NCI-H1436 (cell line): ENCODE data around the gene UNC13A.

Source experiments
- DNase-seq: peaks from one replicate; lab custom pipeline; 2025; lab: John Stamatoyannopoulos, UW

UNC13A gene

DNA sequence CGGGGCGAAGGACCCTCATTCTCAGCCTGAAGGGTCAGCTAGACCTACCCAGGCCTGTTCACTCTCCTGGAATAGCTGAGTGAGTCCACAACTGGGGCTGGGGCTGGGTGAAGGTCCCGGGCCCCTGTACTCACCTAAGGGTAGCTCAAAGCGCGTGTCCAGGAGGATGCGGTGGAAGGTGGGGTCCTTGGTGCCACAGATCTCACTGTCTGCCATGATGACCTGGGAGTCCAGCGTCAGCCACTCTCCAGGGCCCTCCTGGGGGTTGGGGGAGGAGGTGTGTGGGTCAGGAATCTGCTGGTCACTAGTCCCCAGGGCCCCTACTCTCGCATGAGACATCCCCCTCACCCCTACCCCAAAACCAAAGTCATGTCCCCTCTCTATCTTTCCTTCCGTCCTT is 18.7 kb downstream of the UNC13A start:
- no peak for DNase-seq

DNA sequence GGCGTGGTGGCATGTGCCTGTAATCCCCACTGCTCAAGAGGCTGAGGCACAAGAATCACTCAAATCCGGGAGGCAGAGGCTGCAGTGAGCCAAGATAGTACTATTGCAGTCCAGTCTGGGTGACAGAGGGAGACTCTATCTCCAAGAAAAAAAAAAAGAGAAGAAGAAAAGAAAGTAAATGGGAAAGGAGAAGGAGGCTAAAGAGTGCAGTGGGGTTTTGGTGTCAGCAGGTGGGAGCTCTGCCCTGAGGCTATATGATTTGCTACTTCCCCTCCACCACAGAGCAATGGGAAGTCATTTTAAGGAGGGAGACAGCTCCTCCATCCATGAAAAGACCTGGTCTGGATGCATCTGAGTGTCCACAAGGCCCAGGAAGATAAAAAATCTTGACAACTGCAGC is 23.1 kb downstream of the UNC13A start:
- DNase-seq = no peak

DNA sequence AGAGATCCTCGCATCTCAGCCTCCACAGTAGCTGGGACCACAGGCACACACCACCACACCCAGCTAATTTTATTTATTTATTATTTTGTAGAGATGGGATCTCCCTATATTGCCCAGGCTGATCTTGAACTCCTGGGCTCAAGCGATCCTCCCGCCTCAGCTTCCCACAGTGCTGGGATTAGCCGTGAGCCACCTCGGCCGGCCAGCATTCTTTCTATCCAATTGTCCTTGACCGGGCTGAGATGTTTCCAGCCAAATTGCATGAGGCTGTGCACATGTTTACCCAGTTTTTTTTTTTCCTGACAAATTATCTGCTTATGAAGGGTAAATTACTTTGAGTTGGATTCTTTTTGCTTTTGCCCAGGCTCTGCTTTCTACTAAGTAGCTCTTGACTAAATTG is 28.2 kb downstream of the UNC13A start:
- no peak for DNase-seq

DNA sequence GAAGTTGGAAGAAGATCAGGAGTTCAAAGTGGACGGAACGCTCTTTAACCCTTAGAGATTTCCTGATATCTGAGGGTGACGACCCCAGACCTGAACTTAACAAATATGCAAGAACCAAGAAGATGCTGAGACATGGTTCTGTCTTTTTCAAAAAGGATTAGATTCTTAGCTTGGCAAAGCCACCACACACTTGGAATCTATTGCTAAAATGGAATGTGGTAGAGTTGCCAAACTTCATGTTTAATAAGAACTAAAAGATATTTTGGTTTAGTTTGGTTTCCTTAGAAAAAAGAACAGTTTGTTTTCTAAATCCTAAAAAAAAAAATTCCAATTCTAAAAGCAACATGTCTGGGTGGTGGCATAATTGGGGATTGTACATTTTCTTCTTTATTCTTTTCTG is 29.5 kb downstream of the UNC13A start:
- no peak for DNase-seq

DNA sequence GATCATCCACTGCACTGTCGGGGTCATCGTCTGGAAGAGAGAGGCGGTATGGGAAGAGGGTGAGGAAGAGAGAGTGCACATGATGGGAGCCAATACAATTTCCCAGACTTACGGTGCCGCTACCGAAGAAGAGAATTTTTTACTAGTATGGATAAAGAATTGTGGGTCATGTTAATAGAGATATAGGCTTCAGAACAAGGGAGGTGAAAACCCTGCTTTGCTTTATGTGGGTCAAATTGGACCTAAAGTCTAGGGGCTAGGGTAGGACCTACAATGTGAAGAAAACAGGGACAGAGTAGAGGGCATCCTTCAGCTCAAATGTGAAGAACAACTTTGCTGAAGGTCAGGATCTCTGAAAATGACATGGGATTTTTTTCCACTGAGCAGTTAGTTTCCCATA is 29.9 kb downstream of the UNC13A start:
- no peak for DNase-seq

DNA sequence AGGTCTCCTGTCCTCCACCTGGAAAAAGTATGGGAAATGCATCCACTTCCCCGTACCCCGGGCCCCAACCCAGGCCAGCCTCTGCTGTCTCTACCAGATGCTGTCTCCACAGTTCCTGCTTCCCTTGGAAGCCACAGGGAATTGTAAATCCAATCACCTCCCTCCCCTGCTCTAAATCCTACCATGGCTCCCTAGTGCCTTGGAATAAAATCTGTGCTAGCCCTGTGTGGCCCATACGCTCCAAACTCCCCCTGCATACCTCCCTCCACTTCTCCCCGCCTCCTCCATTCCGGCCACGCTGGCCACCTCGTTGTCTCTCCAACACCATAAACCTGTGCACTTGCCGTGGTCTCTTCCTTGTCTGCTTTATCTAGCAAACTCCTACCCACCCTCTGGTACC is 31.2 kb downstream of the UNC13A start:
- DNase-seq = no peak

DNA sequence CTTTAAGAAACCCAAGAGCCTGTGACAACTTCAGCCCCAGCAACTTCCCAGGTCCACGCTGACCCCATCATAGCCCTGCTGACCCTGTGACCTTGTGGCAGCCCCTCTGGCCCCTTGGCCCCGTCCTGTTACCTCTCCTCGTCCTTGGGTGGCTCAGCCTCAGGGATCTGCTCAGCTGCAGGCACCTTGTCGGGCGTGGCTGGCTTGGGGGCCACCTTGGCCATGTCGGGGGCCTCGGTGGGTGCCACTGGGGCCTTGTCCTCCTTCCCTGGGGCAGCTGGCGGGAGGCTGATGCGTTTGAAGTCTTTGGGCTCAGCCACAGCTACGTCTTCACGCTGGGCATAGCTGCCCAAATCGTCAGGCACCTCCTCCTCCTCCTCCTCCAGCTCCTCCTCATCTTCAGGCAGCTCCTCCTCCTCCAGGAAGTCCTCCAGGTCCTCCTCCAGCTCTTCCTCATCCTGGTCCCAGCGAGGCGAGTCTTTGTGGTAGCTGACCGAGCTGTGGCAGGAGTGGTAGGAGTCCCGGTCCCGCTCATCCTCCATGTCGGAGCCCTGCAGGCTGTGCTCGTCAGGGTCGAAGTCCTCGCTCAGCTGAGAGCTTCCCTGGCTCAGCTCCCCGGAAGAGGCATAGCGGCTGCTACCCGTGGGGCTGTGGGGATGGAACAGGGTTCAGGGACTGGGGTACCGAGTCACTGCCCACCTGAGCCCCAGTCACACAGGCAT is 32.2 kb downstream of the UNC13A start:
- DNase-seq = no peak

DNA sequence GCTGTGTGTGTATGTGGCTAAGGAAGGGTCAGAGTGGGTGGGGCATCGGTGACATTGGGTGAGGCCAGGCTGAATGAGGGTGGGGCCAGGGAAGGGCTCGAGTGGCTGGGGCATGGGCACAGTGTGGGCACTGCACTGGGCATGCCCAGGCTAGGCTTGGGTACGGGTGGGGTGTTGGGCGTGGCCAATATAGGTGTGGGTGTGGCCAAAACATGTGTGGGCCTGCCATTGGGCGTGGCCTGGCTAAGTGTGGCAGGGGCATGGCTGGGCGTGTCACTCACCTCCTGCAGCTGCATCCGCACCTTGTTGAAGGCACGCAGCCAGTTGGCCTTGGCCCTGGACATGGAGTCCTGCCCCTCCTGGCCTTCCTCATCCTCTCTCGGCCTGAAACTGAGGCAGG is 33.2 kb downstream of the UNC13A start:
- no peak for DNase-seq

DNA sequence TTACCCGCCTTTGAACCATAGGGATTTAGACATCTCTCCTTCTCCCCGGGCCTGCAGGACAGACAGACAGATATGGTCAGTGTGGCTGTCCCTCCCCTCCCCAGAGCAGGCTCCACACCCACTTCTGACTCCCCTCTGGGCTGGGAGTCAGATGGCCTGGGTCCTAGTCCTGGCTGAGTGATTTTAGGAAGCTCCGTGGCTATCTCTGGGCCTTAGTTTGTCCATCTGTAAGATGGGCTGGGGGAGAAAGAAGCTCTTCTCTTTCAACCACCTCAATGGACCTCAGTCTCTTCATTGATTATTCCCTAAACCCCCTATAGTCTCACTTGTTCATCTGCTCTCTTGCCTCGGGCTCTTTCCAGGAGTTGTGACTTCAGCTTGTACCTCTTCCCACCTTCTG is 35.5 kb downstream of the UNC13A start:
- no peak for DNase-seq

DNA sequence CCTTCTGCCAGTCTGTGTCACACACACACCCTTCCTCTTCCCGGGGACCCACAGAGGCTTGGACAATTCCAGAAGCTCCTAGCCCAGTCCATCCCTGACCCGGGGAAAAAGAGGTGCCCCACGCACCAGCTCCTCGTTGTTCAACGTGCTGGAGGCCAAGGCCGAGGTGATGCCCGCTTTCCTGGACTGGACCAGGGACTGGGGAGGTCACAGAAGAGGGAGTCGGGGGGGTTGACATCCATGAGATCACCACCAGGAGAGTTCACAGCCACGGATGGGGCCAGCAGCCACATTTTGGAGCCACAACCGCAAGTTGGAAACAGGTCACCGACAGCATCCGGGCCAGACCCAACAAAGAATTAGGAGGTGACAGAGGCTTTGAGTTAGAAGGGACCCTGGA is 39.4 kb downstream of the UNC13A start:
- DNase-seq = no peak

DNA sequence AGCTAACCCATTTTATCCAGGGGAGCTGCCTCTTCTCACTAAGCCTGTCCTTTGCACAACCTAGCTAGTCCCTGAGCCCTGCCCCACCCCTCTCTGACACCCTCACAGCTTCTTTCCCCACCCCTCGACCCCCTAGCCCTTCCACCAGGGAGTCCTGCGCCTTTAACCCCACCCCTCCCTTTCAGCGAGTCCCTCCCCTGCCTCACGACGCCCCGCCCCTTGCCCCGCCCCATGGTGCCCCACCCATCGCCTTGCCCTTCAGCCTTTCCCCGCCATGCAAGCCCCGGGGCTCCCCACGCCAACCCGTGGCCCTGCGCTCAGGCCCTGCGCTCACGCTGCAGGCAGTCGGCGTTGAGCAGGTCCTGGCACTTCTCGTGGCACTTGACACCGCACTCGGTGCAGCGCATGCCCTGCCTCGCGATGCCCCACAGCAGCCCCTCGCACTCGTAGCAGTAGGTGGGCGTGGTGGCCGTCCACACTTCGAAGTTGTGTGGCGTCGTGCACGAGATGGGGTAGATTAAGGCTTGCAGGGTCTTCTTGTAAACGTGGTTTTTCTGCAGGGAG is 40.0 kb downstream of the UNC13A start:
- no peak for DNase-seq

DNA sequence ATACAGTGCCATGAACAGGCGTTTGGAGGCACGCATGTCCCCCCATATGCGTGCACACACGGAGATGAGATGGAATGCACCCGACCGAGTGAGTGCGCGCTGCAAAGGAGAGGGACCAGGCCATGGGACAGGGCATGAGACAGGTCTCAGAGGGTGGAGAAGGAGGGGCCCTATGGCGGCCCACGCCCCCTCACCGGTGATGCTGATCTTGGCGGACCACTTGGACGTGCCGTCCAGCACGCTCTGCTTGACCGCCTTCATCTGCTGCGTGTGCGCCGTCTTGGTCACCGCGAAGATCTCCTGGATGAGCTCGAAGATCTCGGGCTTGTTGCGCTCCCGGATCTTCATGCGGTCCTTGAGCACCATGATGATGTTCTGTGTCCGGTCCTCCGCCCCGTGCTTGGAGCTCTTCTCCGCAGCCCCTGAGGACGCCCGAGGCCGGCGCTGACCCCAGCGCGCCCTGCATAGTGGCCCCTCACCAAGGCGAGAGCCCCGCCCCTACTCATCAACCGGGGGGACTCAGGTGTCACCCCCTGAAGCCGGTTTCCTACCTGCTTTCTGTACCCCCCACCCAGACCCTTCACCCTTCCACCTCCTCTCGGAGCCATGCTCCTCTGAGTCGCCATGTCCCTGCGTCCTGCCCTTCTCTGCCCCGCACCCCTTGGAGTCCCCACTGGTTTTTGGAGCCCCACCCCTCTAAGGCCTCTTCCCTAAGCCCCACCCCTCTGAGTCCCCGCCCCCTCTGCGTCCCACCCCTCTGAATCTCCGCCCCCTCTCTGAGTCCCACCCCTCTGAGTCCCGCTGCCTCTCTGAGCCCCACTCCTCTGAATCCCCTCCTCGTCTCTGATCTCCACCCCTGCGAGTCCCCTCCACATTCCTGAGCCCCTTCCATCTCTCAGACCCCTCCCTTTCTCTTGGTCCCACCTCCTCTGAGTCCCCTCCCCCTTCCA is 40.8 kb downstream of the UNC13A start:
- DNase-seq = no peak

DNA sequence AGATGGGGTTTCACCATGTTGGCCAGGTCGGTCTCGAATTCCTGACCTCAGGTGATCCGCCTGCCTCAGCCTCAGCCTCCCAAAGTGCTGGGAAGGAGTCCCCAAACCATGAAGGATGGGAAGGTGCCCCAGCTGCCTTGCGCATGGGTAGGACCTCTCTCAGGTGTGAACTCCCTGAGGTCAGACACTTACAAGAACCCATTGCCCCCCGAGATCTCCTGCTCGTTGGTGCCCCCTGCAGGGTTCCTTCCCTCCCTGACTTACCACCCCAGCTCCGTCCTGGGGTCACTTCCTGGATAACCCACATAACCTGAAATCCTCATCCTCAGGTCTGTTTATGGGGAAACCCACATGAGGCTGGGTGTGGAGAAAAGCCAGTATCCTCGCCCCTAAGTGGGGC is 41.7 kb downstream of the UNC13A start:
- DNase-seq = no peak

DNA sequence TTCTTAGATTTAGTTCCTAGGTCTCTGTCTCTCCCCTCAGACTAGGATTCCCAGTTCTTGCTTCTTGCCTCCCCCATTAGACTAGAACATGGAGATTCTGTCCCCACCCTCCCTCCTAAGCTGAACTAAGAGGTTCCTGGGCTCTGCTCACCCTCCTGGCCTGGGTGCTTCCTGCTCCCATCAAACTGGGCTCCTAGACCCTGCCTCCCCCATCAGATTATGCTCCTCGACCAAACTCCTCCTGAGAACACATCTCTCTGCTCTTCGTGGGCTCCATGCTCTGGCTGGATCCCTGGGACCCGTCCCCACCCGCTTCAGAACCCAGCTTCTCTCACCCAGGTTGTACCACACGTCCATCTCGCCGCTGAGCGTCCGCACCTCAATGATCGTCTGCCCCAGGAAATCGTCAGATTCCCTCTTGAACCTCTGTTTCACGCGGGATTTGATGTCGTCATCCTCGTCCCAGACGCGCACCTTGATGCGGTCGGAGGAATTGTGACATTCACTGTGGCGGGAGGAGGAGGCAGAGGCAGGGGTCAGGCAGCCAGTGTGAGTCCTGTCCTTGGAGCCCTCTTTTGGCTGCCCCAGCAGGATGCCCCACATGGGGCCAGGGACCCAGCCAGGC is 42.7 kb downstream of the UNC13A start:
- no peak for DNase-seq

DNA sequence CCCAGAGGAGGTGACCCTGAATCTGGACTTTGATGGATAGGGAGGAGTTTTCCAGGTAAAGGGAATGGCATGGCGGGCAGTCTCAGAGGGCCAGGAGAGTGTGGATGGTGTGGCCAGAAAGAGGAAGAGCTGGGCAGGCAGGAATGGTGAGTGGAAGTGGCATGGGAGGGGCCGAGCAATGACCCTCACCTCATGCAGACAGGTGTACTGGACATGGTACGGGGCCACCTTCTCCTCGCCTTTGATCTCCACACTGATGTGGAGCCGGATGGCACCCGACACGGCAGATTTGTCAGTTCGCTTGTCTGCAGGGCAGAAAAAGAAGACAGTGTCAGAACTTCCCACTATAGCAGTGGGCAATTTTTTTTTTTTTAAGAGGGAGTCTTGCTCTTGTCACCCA is 45.5 kb downstream of the UNC13A start:
- no peak for DNase-seq

DNA sequence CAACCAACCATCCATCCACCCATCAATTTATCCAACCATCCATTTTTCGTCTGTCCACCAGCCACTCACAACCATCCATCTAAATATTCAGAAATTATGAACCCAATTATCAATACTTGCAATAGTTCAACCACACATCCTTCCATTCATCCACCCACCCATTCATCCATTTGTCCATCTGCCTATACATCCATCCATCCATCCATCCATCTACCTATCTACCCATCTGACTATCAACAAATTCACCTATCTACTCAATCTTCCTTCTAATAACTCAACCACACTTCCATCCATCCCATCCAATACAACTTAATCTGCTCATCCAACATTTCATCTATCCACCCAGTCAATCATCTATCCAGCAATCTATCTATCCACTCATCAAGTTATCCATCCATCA is 46.3 kb downstream of the UNC13A start:
- no peak for DNase-seq

DNA sequence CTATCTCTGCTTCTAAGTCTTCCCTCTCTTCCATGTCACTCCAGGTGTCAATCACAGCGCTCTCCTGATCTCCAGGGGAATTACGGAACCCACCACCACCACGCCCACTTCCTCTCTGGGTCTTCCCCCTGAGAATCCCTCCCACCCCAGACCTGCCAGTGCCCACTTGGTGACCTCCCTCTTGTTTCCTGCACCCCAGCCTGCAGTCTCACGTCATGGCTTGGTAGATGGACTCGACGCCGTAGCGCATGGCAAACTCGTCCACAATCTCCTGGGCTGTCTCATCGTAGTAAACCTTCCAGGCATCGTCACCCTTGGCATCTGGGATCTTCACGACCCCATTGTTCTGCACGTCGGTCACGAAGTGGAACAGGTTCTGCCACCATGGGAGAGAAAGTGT is 47.0 kb downstream of the UNC13A start:
- DNase-seq = no peak

DNA sequence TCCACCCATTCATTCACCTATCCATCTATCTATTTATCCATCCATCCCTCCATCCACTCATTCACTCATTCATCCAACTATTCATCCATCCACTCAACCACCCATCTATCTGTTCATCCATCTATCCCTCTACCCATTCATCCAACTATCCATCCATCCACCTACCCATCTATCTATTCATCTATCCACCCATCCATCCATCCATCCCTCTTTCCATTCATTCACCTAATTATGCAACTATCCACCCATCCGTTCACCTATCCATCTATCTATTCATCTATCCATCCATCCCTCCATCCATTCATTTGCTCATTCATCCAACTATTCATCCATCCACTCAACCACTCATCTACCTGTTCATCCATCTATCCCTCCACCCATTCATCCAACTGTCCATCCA is 54.5 kb downstream of the UNC13A start:
- DNase-seq = no peak

DNA sequence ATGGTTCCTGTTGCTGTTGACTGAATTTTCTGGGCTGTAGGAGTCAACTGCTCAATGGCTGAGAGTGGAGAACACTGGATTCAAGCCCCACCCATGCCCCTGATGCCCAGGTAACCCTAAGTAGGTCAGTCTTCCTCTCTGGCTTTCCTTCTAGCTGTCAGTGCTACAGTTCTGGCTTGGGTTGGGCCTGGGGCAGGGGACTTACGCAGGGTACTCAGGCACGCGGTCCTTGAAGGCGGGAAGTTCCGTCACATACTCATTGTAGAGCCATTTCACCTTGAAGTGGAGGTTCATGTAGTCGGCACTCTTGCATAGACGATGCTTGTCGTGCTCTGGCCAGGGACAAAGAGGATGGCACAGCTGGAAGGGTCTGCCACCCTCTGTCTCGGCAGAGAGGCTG is 55.6 kb downstream of the UNC13A start:
- DNase-seq = no peak

DNA sequence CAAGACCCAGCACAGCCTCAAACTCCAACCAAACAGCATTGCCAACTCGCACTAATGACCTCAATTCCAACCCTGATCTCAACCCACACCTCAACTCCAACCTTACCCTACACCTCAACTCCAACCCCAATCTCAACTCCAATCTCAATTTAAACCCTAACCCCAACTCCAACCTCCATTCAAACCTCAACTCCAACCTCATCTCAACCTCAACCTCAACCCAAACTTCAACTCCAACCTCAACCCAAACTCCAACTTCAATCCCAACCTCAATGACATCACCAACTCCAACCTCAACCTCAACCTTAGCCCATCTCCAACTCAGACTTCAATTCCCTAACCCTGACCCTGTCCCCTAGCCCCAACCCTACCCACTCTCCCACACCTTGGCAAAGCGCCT is 58.4 kb downstream of the UNC13A start:
- no peak for DNase-seq

DNA sequence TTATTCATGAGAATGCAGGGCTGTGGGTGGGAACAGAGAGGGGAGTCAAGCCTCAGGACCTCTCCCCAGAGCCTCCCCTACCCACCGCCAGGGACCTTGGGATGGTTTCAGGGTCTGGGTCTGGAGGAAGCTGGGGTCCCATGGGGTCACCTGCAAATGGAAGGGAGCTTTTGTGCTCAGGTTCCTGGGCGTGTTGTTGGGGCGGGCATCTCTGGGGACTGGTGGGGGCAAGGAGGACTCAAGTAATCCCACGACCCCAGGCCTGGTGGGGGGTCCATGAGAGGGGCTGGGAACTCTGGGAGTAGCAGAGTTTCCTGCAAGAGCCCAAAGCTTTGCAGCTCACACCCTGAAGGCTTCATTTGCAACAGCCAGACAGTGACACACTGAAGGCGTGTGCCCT is 60.2 kb downstream of the UNC13A start:
- no peak for DNase-seq

DNA sequence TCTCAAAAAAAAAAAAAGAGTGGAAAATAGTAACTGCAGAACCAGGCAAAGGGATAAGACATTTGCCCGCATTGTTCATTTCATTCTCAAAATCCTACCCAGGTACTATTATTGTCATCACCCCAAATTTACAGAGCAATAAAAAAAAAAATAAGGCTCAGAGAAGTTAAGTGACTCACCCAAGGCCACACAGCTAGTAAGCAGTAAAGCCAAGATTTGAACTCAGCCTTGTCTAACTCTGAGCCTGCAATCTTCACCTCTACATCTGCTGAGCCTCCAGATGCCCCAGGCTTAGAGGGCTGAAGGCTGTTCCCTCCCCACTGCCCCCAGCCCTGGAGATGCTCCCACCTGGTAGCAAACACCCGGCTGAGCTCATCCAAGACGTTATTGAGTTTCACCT is 61.0 kb downstream of the UNC13A start:
- no peak for DNase-seq
